IMR-90 (cell line): ENCODE results near the gene ADCY5.

Source experiments
- BHLHE40 ChIP-seq: fragments of 150-350 bp; IDR thresholded peaks from 2 replicates; pipeline ENCODE4 v1.6.1; 2016; ENCODE audit warnings: mild to moderate bottlenecking, low read depth, low read length
- CEBPB ChIP-seq: IDR thresholded peaks from 2 replicates; pipeline ENCODE4 v1.6.1; 2012; ENCODE audit warnings: low read depth, low read length, improper control_type of control experiment
- CHD1 ChIP-seq: IDR thresholded peaks from 2 replicates; pipeline ENCODE4 v1.6.1; 2012; ENCODE audit warnings: low read depth, low read length, improper control_type of control experiment
- CTCF ChIP-seq: conservative IDR thresholded peaks from 2 replicates; pipeline ENCODE4 v1.5.1; 2012; ENCODE audit warnings: mild to moderate bottlenecking, low read depth, low read length, improper control_type of control experiment
- FOS ChIP-seq: fragments of 150-350 bp; IDR thresholded peaks from 2 replicates; pipeline ENCODE4 v1.6.1; 2016; ENCODE audit warnings: low read depth, low read length
- POLR2A ChIP-seq: IDR thresholded peaks from 2 replicates; pipeline ENCODE4 v1.6.1; 2012; ENCODE audit warnings: mild to moderate bottlenecking, low read depth, low read length
- RAD21 ChIP-seq: IDR thresholded peaks from 2 replicates; pipeline ENCODE4 v1.6.1; 2012; ENCODE audit warnings: low read length, improper control_type of control experiment

- no peak for TF ChIP-seq POLR2A
- no peak for TF ChIP-seq CHD1
- TF ChIP-seq CTCF, result no peak
- TF ChIP-seq RAD21, result no peak
- no peak for TF ChIP-seq FOS
- TF ChIP-seq BHLHE40, result no peak
- TF ChIP-seq CEBPB, result no peak
These were observed 171.8 kb downstream of the ADCY5 start for GRCh38 chr3:123277106-123277505.
